Peyer's patch (tissue), 4 donors: ENCODE data around the gene GRM1.

Experiments
- POLR2A ChIP-seq, 2 donors: fragments of 450-650 bp; IDR thresholded peaks; one replicate each; pipeline ENCODE4 v1.5.1; 2017; ENCODE audit warnings: antibody characterized with exemption in 2 of 2, mild to moderate bottlenecking in 2 of 2, moderate library complexity in 2 of 2
- TF ChIP-seq, protein P1 (sequence below), 6 experiments: fragments of 450-650 bp in 4 of 6; fragments of 200-600 bp in 2 of 6; sonication (generic) in 1 of 6; IDR thresholded peaks; one replicate each; pipeline ENCODE4 v1.5.1; 2017 to 2019; ENCODE audit warnings: antibody characterized with exemption in 6 of 6, mild to moderate bottlenecking in 3 of 6, moderate library complexity in 1 of 6

DNA sequence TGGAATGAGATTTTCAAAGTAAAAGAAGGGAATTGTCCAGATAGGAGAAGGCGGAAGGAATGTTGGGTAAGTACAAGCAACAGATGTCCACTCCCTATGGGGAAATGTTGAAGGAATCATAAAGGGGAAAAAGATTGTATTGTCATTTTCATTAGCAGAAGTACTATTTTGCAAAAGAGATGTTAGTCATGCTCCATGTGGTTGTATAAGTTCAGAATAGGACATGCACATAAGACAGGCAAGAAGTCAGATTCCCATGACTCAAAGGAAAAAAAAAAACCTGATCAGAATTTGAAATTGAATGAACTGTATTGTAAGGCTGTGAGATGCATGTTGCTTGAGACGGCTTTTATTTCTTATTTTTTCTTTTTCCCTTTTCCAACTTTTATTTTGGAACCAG lies 36.8 kb downstream of the GRM1 start:
- no peak for TF ChIP-seq POLR2A (IDR thresholded peaks at IDR 0.05)
- TF ChIP-seq, protein P1, sequence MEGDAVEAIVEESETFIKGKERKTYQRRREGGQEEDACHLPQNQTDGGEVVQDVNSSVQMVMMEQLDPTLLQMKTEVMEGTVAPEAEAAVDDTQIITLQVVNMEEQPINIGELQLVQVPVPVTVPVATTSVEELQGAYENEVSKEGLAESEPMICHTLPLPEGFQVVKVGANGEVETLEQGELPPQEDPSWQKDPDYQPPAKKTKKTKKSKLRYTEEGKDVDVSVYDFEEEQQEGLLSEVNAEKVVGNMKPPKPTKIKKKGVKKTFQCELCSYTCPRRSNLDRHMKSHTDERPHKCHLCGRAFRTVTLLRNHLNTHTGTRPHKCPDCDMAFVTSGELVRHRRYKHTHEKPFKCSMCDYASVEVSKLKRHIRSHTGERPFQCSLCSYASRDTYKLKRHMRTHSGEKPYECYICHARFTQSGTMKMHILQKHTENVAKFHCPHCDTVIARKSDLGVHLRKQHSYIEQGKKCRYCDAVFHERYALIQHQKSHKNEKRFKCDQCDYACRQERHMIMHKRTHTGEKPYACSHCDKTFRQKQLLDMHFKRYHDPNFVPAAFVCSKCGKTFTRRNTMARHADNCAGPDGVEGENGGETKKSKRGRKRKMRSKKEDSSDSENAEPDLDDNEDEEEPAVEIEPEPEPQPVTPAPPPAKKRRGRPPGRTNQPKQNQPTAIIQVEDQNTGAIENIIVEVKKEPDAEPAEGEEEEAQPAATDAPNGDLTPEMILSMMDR (IDR thresholded peaks at IDR 0.05) = no peak
